GM13977 (cell line): ENCODE results near the gene TTC33.

Source experiments
- DNase-seq: peaks from one replicate; pipeline ENCODE4 v3.0.0; 2012; ENCODE audit warnings: low spot score
- in situ Hi-C: fragments of 300-500 bp; cut with MboI; formaldehyde crosslinking; loops from one replicate; pipeline ENCODE4 v1.12.0; 2022; ENCODE audit warnings: low sequenced_read_pairs, low pct_unique_long_range_greater_than_20kb, mixed read lengths, inconsistent platforms; ENCODE audit not compliant: unreplicated experiment
- TF ChIP-seq, protein P1 (sequence below): IDR thresholded peaks from 2 replicates; pipeline ENCODE4 v1.5.1; 2012; ENCODE audit warnings: mild to moderate bottlenecking, control low read depth; ENCODE audit not compliant: insufficient read depth; ENCODE audit errors: extremely low read depth, missing control alignments

The TTC33 gene

DNA sequence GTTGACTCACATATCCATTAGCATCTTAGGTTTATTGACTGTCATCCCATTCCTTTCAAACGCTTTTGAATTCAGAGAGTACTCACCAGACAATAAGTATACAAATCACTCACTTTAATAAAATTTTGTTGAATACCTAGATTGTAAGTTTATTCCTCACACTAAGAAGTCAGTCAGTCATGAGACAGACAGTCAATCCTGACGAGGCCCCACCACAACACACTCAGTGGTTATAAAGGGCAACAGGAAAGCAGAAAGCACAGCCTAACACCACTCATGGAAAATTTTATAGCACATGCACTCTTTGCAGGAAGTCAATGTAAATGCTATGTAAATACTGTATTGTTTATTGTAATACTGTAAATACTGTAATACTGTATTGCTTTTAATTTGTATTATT is 252.3 kb downstream of the TTC33 start:
- no peak for DNase-seq
- in situ Hi-C loops: no loop called here
- TF ChIP-seq, protein P1, sequence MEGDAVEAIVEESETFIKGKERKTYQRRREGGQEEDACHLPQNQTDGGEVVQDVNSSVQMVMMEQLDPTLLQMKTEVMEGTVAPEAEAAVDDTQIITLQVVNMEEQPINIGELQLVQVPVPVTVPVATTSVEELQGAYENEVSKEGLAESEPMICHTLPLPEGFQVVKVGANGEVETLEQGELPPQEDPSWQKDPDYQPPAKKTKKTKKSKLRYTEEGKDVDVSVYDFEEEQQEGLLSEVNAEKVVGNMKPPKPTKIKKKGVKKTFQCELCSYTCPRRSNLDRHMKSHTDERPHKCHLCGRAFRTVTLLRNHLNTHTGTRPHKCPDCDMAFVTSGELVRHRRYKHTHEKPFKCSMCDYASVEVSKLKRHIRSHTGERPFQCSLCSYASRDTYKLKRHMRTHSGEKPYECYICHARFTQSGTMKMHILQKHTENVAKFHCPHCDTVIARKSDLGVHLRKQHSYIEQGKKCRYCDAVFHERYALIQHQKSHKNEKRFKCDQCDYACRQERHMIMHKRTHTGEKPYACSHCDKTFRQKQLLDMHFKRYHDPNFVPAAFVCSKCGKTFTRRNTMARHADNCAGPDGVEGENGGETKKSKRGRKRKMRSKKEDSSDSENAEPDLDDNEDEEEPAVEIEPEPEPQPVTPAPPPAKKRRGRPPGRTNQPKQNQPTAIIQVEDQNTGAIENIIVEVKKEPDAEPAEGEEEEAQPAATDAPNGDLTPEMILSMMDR: no peak

DNA sequence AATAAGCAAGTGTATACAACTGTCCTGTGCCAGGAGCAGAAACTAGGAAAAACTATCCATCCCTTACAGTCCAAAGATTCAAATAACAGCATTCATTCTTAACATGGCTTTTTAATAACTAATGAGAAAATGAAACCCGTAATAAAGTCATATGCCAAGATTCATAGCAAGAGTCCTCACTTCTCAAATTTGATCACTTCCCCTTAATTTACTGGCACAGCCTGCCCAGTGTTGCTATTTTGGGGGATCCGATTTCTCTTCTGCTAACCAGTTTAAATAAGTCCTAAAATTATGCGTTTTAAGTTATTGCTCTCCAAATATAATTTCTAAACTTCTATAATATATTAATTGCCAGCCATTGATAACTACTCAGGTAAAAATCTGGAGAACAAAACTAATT is 253.0 kb downstream of the TTC33 start:
- TF ChIP-seq, protein P1: no peak
- in situ Hi-C loops: no loop called here
- no peak for DNase-seq

DNA sequence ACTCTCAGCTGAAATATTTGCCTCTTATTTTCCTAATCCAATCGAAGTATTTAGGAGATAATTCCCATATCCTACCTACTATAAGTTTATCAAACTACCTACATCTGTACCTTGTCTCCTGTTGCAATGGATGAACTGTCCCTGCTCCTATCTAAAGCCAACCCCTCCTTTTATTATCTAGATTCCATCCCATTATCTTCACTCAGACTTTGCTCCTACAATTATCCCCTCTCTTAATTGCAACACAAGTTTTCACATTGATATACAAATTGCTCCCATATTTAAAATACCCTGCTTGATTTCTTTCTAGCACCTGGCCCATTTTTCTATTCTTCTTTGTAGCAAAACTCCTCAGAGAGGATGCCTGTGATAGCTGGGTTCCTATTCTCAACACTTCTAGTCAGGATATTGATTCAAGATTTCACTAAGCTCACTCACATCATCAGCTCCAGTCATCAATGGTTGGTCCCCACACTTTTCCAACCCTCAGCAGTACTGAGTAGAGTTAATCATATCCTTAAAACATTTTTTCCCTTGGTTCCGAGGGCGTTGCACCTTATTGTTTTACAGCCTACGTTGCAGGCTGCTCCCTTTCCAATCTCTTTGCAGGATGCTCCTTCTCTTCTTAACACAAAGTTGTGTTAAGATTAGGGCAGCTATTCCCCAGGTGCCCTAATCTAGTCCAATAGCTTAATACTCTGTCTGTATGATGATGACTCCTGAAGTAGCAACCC is 253.9 kb downstream of the TTC33 start:
- TF ChIP-seq, protein P1: no peak
- in situ Hi-C loops: no loop called here
- DNase-seq: no peak

DNA sequence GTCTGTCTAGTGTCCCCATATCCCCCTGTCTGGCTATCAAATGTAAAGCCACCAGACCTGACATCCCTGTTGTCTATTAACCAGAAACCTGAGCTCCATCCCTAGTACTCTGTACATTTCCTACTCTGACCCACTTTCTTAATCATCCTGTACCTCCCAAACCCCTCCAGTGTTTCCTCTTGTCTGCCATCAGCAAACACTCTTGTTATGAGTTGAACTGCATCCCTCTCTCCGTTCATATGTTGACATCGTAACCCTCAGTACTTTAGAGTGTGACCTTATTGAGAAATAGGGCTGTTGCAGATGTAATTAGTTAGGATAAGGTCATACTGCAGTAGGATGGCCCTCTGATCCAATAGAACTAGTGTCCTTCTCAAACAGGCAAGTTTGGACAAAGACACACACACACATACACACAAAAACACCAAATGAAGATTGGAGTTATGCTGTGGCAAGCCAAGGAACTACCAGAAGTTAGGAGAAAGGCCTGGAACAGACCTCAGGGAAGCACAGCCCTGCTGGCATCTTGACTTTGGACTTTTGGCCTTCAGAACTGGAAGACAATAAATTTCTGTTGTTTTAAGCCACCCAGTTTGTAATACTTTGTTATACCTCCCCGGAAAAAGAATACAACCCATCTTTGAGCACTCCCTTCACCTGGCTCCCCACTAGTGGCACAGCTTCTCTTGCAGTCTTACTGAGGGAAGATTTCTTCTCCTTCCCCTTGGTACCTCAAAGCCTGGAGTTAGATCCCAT is 256.1 kb downstream of the TTC33 start:
- TF ChIP-seq, protein P1: no peak
- in situ Hi-C loops: no loop called here
- no peak for DNase-seq

DNA sequence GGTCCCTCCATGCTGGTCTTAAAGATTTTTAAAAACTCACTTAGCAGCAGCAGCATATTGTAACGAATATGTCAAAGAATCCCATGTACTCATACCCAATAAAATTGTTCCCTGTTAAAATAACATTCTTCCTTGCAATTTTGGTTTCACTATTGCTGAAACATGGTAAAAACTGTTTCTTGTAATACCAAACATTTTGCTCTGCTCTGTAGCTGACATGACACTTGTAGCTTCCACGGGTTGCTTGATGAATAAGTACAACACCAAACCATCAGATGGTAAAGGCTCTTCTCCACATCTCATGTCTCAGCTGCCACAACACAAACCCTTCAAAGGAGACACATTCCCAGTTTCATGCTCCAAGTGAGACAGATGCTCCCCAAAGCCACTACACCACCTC is 256.8 kb downstream of the TTC33 start:
- TF ChIP-seq, protein P1: no peak
- in situ Hi-C loops: no loop called here
- no peak for DNase-seq

DNA sequence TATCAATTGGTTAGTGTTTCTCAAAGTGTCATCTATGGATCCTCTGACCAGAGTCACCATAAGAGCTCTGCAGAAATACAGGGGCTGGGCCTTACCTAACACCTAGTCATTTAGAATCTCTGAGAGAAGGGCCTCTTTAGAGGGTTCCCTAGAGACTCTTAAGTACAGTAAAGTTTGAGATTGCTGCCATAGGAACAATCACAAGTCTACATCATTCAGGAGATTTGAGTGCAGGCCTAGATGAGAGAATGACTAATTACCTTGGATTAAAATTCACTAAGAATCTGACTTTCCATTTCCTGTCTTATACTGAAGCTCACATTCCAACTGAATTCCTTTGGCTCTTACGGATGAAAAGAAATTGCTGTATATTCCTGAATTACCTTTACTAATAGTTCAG is 258.2 kb downstream of the TTC33 start:
- TF ChIP-seq, protein P1: no peak
- in situ Hi-C loops: no loop called here
- no peak for DNase-seq
